OCI-LY7 (cell line): ENCODE results near the gene CA12.

Source experiments
- EZH2phosphoT487 ChIP-seq: fragments of 200-600 bp; sonication (generic); IDR thresholded peaks from 2 replicates; pipeline ENCODE4 v1.6.1; 2018; ENCODE audit warnings: low read depth, borderline replicate concordance, mild to moderate bottlenecking, mixed run types, antibody characterized with exemption, low read length, moderate library complexity, mixed read lengths
- TF ChIP-seq, protein P1 (sequence below): fragments of 200-600 bp; sonication (generic); conservative IDR thresholded peaks from 2 replicates; pipeline ENCODE4 v1.5.1; 2014; ENCODE audit warnings: mild to moderate bottlenecking, antibody characterized with exemption, low read length, moderate library complexity, mixed read lengths

DNA sequence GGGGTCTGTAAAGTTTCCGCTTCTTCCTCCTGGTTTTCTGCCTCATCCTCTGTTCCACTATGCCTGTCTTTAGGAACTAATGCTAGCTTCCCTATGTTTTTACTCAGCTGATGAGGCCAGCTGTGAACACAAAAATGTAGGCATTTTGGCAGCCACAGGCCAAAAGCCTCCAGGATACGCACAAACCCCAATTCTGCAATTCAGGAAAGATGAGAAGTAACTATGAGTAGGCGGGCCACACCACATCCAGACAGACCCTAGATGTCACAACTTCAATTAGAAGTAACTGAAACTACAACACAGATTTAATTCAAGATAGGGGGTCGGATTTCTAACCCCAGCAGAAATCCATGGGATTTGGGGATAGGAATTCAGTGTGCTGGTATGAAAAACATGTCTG is 11.9 kb downstream of the CA12 start:
- TF ChIP-seq, protein P1, sequence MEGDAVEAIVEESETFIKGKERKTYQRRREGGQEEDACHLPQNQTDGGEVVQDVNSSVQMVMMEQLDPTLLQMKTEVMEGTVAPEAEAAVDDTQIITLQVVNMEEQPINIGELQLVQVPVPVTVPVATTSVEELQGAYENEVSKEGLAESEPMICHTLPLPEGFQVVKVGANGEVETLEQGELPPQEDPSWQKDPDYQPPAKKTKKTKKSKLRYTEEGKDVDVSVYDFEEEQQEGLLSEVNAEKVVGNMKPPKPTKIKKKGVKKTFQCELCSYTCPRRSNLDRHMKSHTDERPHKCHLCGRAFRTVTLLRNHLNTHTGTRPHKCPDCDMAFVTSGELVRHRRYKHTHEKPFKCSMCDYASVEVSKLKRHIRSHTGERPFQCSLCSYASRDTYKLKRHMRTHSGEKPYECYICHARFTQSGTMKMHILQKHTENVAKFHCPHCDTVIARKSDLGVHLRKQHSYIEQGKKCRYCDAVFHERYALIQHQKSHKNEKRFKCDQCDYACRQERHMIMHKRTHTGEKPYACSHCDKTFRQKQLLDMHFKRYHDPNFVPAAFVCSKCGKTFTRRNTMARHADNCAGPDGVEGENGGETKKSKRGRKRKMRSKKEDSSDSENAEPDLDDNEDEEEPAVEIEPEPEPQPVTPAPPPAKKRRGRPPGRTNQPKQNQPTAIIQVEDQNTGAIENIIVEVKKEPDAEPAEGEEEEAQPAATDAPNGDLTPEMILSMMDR, result no peak
- TF ChIP-seq EZH2phosphoT487, result no peak
